Activated gamma-delta T cell treated with Interleukin-2 at 50 U/mL for 16 hours (primary cell): ENCODE data around the gene ARL5A.

ENCODE experiments used
- DNase-seq: peaks from one replicate; pipeline ENCODE4 v3.0.0-alpha.2; 2020

The ARL5A gene

GRCh38 chr2:151765760-151766410 lies 62.3 kb downstream of the ARL5A start:
- DNase-seq = no peak

- no peak for DNase-seq
These were observed 65.5 kb downstream of the ARL5A start for GRCh38 chr2:151762694-151763093.

GRCh38 chr2:151761687-151762086 lies 66.5 kb downstream of the ARL5A start:
- DNase-seq = no peak

GRCh38 chr2:151761193-151761592 lies 67.0 kb downstream of the ARL5A start:
- DNase-seq = no peak

GRCh38 chr2:151760139-151760650 lies 68.0 kb downstream of the ARL5A start:
- DNase-seq = no peak

GRCh38 chr2:151758744-151759143 lies 69.5 kb downstream of the ARL5A start:
- DNase-seq = no peak

- DNase-seq = no peak
These were observed 70.4 kb downstream of the ARL5A start for GRCh38 chr2:151757861-151758260.

GRCh38 chr2:151756820-151757219 lies 71.4 kb downstream of the ARL5A start:
- no peak for DNase-seq

- DNase-seq = no peak
These were observed 73.8 kb downstream of the ARL5A start for GRCh38 chr2:151754253-151754897.

GRCh38 chr2:151753540-151753939 lies 74.7 kb downstream of the ARL5A start:
- DNase-seq = no peak
